HL-60 (cell line): Measurements from ENCODE around the gene GCSH.

Source experiments
- POLR2AphosphoS5 ChIP-seq: IDR thresholded peaks from 2 replicates; pipeline ENCODE4 v1.6.1; 2012; ENCODE audit warnings: low read depth
- TF ChIP-seq, protein P1 (sequence below): IDR thresholded peaks from one replicate; pipeline ENCODE4 v1.5.1; 2011; ENCODE audit warnings: low read length, control low read depth, inconsistent platforms; ENCODE audit not compliant: insufficient read depth

DNA sequence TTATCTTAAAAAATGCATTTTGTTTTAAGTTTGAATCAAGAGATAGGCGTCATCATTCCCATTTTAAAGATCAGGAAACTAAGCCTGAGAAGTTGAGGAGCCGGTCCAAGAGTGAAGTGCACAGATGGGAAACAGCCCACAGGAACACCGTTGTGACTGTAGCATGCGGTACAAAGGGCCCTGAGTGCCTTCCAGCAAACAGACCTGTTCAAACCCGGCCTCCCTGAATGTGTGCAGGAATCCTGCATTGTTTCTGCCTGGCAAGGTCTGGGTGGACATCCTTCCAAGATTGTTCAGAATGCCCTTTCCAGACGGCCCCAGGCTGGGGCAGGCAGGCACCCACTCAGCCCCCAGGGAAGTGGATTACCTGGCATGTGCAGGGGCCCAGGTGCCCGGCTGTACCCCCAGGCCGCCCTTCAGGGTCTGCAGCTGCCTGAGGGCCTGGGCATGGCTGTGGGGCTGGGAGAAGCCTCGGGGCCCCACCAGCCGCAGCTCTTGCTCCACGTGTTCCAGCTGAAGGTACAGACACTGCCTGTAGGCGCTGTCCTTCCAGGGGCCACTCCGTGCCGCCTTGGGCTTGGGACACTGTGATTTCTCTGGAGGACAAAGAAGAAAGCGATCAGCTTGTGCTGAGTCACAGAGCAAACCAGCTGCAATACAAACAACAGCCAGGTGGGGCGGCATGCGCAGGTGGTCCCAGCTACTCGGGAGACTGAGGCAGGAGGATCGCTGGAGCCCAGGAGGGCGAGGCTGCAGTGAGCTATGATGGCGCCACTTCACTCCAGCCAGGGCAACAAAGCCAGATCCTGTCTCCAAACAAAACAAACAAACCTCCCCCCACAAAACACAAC lies 45.0 kb upstream of the GCSH start:
- TF ChIP-seq, protein P1, sequence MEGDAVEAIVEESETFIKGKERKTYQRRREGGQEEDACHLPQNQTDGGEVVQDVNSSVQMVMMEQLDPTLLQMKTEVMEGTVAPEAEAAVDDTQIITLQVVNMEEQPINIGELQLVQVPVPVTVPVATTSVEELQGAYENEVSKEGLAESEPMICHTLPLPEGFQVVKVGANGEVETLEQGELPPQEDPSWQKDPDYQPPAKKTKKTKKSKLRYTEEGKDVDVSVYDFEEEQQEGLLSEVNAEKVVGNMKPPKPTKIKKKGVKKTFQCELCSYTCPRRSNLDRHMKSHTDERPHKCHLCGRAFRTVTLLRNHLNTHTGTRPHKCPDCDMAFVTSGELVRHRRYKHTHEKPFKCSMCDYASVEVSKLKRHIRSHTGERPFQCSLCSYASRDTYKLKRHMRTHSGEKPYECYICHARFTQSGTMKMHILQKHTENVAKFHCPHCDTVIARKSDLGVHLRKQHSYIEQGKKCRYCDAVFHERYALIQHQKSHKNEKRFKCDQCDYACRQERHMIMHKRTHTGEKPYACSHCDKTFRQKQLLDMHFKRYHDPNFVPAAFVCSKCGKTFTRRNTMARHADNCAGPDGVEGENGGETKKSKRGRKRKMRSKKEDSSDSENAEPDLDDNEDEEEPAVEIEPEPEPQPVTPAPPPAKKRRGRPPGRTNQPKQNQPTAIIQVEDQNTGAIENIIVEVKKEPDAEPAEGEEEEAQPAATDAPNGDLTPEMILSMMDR, result no peak
- no peak for TF ChIP-seq POLR2AphosphoS5
